IPS-20b (cell line): ENCODE results near the gene ABCF2.

Source experiments
- H3K27ac ChIP-seq: one replicate; pipeline ENCODE4 v1.5.1; 2013; ENCODE audit warnings: low read length
- H3K27me3 ChIP-seq: 2 replicates; pipeline ENCODE4 v1.6.1; 2013; ENCODE audit warnings: mild to moderate bottlenecking, low read length, inconsistent platforms; ENCODE audit not compliant: insufficient read depth
- H3K36me3 ChIP-seq: 2 replicates; pipeline ENCODE4 v1.6.1; 2013; ENCODE audit warnings: low read depth, mild to moderate bottlenecking, inconsistent platforms, low read length, moderate library complexity; ENCODE audit not compliant: insufficient read depth
- H3K4me1 ChIP-seq: 2 replicates; pipeline ENCODE4 v1.6.1; 2013; ENCODE audit warnings: mild to moderate bottlenecking, control low read depth, inconsistent platforms, low read length, moderate library complexity; ENCODE audit not compliant: insufficient read depth
- H3K4me3 ChIP-seq: 2 replicates; pipeline ENCODE4 v1.5.1; 2013; ENCODE audit warnings: mild to moderate bottlenecking, low read length, inconsistent platforms
- H3K9ac ChIP-seq: 2 replicates; pipeline ENCODE4 v1.6.1; 2013; ENCODE audit warnings: low read depth, mild to moderate bottlenecking, inconsistent platforms, low read length, moderate library complexity
- H3K9me3 ChIP-seq: 2 replicates; pipeline ENCODE4 v1.6.1; 2013; ENCODE audit warnings: mild to moderate bottlenecking, low read depth, low read length, inconsistent platforms; ENCODE audit not compliant: insufficient read depth

The ABCF2 gene

DNA sequence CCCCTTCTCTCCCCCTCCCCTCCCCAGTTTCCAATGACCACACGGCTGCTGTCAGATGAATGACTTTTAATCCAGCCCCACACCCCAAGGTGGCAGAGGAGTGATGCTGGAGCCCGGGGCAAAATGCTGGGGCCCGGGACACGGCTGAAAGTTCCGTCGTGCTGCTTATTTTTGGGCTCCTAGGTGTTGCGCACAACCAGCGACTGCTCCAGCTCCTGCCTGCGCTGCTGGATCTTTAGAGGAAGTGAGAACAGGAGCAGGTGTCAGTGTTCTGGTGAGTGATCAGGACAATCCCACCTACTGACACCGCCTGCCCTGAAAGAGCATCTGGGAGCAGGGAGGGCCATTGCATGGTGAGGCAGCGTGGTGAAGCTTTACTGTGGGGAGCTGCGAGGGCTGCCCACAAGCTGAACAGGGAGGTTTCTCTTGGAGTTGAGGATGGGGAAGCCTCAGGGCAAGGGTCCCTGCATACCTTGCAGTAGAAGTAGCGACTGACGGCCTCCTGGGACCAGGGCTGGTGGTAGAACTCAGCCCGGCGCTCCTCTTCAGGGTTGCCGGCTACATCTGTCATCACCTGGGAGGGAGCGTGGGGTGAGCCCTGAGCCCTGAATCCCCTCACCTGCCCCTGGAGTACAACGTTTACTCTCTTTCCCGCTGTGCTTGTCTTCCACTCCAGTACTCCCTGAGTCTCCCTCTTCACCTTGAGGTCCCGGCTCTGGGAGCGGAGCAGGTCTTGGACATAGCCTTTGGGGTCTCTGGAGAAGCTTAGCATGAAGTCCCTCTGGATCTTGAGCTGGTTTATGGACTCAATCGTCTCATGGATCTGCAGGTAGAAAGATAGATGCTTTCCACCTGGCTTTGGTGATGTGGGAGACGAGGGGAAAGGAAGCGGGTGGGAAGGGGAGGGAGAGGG, 12.2 kb upstream of the ABCF2 start:
- H3K36me3 ChIP-seq, result peaks cover 40% of the 10 kb centered on the region

DNA sequence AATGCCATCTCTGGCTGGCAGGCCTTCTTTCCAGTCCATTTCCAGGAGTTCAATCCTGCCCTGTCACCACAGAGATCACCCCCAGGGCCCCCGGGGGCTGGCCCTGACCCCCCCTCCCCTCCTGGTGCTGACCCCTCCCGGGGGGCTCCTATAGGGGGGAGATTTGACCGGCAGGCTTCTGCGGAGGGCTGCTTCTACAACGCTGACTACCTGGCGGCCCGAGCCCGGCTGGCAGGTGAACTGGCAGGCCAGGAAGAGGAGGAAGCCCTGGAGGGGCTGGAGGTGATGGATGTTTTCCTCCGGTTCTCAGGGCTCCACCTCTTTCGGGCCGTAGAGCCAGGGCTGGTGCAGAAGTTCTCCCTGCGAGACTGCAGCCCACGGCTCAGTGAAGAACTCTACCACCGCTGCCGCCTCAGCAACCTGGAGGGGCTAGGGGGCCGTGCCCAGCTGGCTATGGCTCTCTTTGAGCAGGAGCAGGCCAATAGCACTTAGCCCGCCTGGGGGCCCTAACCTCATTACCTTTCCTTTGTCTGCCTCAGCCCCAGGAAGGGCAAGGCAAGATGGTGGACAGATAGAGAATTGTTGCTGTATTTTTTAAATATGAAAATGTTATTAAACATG, 11.3 kb upstream of the ABCF2 start:
- peaks cover 9% of the 10 kb centered on the region; the same call in 1 of the 2 replicates for H3K27me3 ChIP-seq
- no peak overlapping the region for H3K27ac ChIP-seq
- H3K9ac ChIP-seq, result no peak overlapping the region
- no peaks in the 10 kb centered on the region for H3K4me1 ChIP-seq
- peaks cover 40% of the 10 kb centered on the region for H3K36me3 ChIP-seq
- H3K9me3 ChIP-seq, result no peaks in the 10 kb centered on the region
- H3K4me3 ChIP-seq, result no peak overlapping the region

More for the DNA sequence above, 12.2 kb upstream of the ABCF2 start:
- no peak overlapping the region for H3K4me3 ChIP-seq
- H3K4me1 ChIP-seq, result no peaks in the 10 kb centered on the region; the same call in 1 of the 2 replicates
- H3K9me3 ChIP-seq, result no peaks in the 10 kb centered on the region
- peaks cover 16% of the 10 kb centered on the region for H3K27me3 ChIP-seq
- H3K9ac ChIP-seq, result no peak overlapping the region
- no peak overlapping the region for H3K27ac ChIP-seq

DNA sequence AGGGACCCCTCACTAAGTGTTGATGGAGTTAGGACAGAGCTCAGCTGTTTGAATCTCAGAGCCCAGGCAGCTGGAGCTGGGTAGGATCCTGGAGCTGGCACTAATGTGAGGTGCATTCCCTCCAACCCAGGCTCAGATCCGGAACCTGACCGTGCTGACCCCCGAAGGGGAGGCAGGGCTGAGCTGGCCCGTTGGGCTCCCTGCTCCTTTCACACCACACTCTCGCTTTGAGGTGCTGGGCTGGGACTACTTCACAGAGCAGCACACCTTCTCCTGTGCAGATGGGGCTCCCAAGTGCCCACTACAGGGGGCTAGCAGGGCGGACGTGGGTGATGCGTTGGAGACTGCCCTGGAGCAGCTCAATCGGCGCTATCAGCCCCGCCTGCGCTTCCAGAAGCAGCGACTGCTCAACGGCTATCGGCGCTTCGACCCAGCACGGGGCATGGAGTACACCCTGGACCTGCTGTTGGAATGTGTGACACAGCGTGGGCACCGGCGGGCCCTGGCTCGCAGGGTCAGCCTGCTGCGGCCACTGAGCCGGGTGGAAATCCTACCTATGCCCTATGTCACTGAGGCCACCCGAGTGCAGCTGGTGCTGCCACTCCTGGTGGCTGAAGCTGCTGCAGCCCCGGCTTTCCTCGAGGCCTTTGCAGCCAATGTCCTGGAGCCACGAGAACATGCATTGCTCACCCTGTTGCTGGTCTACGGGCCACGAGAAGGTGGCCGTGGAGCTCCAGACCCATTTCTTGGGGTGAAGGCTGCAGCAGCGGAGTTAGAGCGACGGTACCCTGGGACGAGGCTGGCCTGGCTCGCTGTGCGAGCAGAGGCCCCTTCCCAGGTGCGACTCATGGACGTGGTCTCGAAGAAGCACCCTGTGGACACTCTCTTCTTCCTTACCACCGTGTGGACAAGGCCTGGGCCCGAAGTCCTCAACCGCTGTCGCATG, 10.5 kb upstream of the ABCF2 start:
- Histone ChIP-seq H3K27ac (no peak overlapping the region), H3K36me3 (peaks cover 40% of the 10 kb centered on the region), H3K9ac (no peak overlapping the region), H3K27me3 (peaks cover 7% of the 10 kb centered on the region; the same call in 1 of the 2 replicates), H3K9me3 (no peaks in the 10 kb centered on the region), H3K4me1 (no peaks in the 10 kb centered on the region), H3K4me3 (no peak overlapping the region)

DNA sequence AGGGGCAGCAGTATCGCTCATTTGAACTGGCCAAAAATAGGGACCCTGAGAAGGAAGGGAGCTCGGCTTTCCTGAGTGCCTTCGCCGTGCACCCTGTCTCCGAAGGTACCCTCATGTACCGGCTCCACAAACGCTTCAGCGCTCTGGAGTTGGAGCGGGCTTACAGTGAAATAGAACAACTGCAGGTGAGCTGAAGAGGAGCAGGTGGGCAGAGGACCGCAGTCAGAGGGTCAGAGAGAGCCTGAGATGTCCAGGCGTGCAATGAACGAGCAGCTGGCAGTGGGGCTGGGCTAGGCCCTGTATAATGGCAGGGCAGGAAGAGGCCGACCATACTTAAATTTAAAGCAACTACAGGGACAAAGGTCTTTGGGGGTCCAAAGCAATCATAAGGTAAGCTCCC, 9.4 kb upstream of the ABCF2 start:
- H3K27ac ChIP-seq, result no peak overlapping the region
- H3K9ac ChIP-seq, result no peak overlapping the region
- H3K4me1 ChIP-seq, result no peaks in the 10 kb centered on the region
- no peaks in the 10 kb centered on the region for H3K27me3 ChIP-seq
- H3K4me3 ChIP-seq, result no peak overlapping the region
- H3K9me3 ChIP-seq, result no peaks in the 10 kb centered on the region
- peaks cover 40% of the 10 kb centered on the region for H3K36me3 ChIP-seq

DNA sequence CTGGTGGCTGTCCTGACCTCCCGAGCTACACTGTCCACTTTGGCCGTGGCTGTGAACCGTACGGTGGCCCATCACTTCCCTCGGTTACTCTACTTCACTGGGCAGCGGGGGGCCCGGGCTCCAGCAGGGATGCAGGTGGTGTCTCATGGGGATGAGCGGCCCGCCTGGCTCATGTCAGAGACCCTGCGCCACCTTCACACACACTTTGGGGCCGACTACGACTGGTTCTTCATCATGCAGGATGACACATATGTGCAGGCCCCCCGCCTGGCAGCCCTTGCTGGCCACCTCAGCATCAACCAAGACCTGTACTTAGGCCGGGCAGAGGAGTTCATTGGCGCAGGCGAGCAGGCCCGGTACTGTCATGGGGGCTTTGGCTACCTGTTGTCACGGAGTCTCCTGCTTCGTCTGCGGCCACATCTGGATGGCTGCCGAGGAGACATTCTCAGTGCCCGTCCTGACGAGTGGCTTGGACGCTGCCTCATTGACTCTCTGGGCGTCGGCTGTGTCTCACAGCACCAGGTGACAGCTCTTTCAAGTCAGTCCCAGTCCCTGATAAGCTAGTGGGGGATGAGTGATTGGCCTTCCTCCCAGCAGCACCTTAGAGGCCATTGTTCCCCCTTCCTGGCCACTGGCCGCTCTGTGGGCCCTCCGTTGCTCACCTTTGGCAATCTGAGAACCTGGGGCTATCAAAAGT, 8.2 kb upstream of the ABCF2 start:
- Histone ChIP-seq H3K27me3 (no peaks in the 10 kb centered on the region), H3K36me3 (peaks cover 40% of the 10 kb centered on the region), H3K4me1 (no peaks in the 10 kb centered on the region), H3K9me3 (no peaks in the 10 kb centered on the region), H3K9ac (no peak overlapping the region), H3K27ac (no peak overlapping the region), H3K4me3 (no peak overlapping the region)

DNA sequence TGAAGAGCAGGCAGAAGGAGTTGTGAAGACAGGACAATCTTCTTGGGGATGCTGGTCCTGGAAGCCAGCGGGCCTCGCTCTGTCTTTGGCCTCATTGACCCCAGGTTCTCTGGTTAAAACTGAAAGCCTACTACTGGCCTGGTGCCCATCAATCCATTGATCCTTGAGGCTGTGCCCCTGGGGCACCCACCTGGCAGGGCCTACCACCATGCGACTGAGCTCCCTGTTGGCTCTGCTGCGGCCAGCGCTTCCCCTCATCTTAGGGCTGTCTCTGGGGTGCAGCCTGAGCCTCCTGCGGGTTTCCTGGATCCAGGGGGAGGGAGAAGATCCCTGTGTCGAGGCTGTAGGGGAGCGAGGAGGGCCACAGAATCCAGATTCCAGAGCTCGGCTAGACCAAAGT, 6.8 kb upstream of the ABCF2 start:
- no peaks in the 10 kb centered on the region for H3K9me3 ChIP-seq
- no peaks in the 10 kb centered on the region for H3K4me1 ChIP-seq
- no peak overlapping the region for H3K27ac ChIP-seq
- H3K4me3 ChIP-seq, result peak overlapping the region; percentile 98; the same call in 1 of the 2 replicates
- no peaks in the 10 kb centered on the region for H3K27me3 ChIP-seq
- no peak overlapping the region; the same call in 1 of the 2 replicates for H3K9ac ChIP-seq
- H3K36me3 ChIP-seq, result peaks cover 34% of the 10 kb centered on the region

DNA sequence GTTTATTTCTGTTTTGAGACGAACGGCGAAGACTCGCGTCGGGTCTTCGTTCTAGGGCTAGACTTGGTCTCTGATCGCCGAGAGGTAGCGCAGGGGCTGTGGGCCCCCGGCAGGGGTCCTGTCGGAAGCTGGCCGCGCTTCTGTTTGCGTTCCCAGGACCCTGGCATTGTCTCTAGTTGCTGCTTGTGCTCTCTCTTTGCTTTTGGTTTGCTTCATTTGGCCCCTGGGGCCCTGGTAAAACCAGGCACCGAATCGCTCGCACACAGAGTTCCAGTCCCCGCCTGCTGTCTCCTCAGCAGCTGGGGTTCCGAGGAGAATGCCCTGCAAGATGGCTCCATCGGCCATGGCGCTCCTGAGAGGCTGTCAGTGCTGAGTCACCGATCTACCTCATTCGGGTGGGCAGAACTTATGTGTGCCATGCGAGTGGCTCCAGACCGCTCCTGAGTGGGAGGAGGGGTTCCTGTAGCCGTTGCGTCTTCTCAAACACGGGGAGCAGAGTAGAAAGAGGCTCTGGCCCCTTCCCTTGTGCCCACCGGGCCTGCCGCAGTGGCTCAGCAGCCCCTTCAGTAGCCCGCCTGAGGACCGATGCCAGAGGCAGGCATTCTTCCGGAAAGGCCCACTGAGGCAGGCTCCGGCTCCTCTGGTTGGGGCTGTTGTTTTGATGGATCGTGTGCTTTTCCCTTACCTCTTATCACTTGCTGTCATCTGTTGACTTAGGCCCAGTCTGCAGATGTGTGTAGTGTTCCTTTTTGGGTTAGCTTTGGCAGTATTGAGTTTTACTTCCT, 6.1 kb upstream of the ABCF2 start:
- peak overlapping the region; percentile 67 for H3K27ac ChIP-seq

DNA sequence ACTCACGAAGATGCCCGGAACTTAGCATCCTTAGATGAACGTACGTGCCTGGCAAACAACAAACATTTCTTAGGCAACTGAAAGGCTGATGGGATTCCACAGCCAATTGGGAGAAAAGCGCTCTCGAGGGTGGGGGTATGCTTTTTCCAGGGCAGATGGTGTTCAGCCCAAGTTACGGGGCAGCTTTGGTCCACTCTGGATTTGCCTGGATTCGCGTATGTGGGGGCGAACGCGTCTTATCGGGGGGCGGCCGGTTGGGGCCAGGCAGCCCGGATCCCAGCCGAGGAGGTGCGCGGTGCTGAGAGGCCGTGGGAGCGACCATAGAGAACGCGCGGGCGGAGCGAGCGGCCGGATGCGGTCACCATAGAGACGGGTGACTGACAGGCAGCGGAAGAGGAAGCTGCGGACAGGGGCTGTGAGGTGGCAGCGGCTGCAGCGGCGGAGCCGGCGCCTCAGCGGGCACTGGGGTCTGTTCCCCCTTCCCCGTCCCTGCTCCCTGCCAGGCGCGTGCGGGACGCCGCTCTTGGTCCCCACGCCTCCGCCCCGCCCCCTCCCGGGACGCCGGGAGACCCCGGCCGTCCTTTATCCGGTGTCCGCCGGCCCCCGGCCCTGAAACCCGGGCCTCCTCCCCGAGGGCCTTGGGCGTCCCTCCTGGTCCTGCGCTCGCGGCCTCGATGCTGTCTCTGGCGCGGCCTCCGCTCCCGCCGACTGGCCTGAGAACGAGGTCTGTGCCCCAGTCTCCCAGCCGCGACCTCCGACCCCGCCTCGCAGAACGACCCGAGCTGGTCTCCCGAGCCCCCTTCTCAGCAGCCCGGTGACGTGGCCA, 5.3 kb upstream of the ABCF2 start, which contains the start of gene CHPF2:
Gene CHPF2 (plus strand): TSS at position 393 of the 826 bp plus-strand sequence. CDS start 1,529 bp downstream, outside the sequence.
- H3K4me3 ChIP-seq, result peak within 1 kb of the TSS; percentile 98

More for the DNA sequence above, 6.1 kb upstream of the ABCF2 start:
- H3K4me1 ChIP-seq, result peaks cover 4% of the 10 kb centered on the region; the same call in 1 of the 2 replicates
- H3K9me3 ChIP-seq, result no peaks in the 10 kb centered on the region
- no peaks in the 10 kb centered on the region for H3K27me3 ChIP-seq
- peak overlapping the region; percentile 98 for H3K4me3 ChIP-seq
- peak overlapping the region; percentile 86 for H3K9ac ChIP-seq
- peaks cover 34% of the 10 kb centered on the region for H3K36me3 ChIP-seq

DNA sequence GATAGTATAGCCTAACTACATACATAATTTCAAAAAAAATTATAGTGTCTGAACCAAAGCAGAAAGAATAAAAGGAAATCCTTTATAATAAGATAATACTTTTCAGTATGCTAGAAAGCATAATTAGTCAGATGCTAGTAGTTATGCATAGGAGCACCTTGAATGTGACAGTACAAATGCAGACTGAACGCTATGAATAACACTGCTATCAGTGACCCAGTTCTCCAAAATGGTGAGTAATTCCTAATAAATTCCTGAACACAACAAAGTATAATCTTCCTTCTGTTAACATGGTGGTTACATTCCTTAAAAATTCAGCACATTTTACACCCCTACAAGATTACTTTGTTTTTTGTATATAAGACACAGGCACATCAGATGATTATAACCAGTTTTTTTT, 4.1 kb upstream of the ABCF2 start:
- Histone ChIP-seq H3K9me3 (no peaks in the 10 kb centered on the region), H3K9ac (no peak overlapping the region), H3K4me1 (peaks cover 7% of the 10 kb centered on the region), H3K27ac (no peak overlapping the region), H3K36me3 (peaks cover 15% of the 10 kb centered on the region), H3K4me3 (no peak overlapping the region), H3K27me3 (no peaks in the 10 kb centered on the region)

More for the DNA sequence above, 5.3 kb upstream of the ABCF2 start, which contains the start of gene CHPF2:
- no peaks in the 10 kb centered on the region for H3K9me3 ChIP-seq
- peaks cover 26% of the 10 kb centered on the region for H3K36me3 ChIP-seq
- peak within 1 kb of the TSS; percentile 67 for H3K27ac ChIP-seq
- H3K4me1 ChIP-seq, result peaks cover 5% of the 10 kb centered on the region; the same call in 1 of the 2 replicates
- H3K9ac ChIP-seq, result peak within 1 kb of the TSS; percentile 86
- H3K27me3 ChIP-seq, result no peaks in the 10 kb centered on the region
